GM20000 (cell line): ENCODE measurements around the gene PAM.

Source experiments
- DNase-seq: peaks from one replicate; pipeline ENCODE4 v3.0.0; 2012; ENCODE audit warnings: low spot score
- TF ChIP-seq, protein P1 (sequence below): IDR thresholded peaks from 2 replicates; pipeline ENCODE4 v1.5.1; 2012; ENCODE audit warnings: mild to moderate bottlenecking, control low read depth; ENCODE audit errors: extremely low read depth, missing control alignments

Gene PAM

DNA sequence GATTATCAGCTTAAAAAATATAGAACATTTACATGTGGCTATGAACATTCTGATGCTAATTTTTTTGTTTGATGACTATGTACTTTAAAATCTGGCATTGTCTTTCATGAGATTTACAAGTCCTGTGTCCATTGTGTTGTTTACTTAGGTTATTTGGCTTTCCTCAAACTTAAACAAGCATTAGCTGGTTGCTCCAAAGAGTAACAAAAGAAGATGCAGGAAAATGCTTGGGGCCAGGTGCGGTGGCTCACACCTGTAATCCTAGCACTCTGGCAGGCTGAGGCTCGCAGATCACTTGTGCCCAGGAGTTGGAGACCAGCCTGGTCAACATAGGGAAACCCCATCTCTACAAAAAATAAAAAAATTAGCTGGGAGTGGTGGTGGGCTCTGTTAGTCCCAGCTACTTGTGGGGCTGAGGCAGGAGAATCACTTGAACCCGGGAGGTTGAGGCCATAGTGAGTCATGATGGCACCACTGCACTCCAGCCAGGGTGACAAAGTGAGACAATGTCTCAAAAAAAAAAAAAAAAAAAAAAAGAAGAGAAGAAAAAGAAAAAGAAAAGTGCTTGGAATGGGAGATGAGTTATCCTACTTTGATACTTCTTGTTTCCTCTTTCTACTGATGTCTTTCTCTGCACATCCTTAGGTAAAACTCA, 39.7 kb downstream of the PAM start:
- no peak for DNase-seq
- TF ChIP-seq, protein P1, sequence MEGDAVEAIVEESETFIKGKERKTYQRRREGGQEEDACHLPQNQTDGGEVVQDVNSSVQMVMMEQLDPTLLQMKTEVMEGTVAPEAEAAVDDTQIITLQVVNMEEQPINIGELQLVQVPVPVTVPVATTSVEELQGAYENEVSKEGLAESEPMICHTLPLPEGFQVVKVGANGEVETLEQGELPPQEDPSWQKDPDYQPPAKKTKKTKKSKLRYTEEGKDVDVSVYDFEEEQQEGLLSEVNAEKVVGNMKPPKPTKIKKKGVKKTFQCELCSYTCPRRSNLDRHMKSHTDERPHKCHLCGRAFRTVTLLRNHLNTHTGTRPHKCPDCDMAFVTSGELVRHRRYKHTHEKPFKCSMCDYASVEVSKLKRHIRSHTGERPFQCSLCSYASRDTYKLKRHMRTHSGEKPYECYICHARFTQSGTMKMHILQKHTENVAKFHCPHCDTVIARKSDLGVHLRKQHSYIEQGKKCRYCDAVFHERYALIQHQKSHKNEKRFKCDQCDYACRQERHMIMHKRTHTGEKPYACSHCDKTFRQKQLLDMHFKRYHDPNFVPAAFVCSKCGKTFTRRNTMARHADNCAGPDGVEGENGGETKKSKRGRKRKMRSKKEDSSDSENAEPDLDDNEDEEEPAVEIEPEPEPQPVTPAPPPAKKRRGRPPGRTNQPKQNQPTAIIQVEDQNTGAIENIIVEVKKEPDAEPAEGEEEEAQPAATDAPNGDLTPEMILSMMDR, result no peak

DNA sequence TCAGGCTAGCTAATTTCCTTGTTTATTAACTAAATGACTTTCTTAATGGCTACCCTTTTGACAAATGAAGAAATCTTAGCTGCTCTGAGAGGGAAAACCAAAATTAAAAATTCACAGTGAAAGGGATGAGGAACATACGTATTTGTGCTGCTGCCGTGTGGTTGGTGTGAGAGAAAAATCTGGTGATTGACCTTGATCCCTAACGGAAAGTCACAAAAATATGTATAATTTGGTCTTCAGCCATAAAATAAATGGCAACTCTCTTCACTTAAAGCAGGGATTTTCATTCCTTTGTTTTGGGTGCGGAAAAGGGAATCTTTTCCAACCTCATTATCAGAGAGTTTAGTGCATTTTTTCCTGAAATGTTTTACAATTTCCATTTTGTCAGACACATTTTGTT, 40.4 kb downstream of the PAM start:
- TF ChIP-seq, protein P1, result no peak

DNA sequence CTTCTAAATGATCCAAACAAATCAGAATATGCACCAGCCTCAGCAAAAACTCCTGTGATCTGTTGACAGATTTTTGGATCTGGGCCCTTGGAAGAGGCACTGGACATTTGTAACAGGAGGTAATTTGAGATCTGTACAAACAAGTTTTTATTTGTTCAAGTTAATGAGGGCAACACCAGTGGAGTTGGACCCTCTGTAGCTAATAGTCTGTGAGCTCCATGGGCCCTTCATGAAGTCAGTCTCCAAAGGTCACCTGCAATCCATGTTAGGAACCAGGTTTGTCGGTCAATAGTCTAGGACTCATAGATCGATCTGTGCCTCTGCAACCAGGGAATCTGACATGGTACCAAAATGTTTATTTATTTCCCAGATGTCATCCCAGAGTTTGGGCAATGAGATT, 40.9 kb downstream of the PAM start:
- DNase-seq, result no peak
- TF ChIP-seq, protein P1, result no peak

More for the DNA sequence above, 40.4 kb downstream of the PAM start:
- no peak for DNase-seq

DNA sequence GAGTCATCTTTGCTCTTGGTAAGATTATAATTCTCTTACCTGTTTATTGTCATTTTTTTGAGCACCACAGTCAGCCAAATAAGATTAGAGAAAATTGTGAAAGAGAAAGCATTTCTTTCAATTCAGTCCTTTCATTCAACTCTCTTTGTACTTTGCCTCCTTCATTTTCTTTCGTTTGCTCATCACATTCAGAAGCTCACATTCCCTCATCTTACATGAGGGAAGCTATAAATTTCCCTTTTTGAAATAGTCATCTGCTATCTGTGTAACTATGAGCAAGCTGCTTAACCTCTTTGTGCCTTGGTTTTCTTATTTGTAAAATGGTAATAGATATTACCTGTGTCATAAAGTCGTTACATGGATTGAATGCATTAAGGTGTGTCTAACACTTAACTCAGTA, 41.4 kb downstream of the PAM start:
- no peak for DNase-seq
- TF ChIP-seq, protein P1, result no peak

DNA sequence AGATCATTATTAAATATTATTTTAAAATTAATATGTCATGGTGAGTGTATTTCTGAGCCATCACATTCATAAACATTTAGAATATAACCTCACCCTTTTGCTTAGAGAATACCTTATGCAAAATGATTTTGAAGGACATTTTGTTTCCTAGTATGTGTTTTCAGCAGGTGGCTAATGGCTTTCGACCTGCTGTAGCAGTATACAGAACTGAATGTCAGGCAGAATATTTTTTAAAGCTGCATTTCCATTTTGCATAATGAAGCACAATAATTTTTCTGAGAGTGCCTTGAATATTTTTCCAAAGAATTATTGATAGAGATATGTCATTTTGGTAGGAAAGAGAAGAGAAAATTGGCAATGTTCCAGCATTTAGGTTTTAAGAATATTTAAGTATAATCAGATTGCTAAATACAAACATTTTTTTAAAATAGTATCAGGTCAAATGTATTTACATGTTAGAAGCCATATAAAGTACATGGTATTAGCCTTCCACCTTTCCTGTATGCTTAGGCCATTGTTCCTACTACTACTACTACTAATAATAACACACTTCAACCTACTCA, 42.3 kb downstream of the PAM start:
- TF ChIP-seq, protein P1, result no peak
- DNase-seq, result no peak

DNA sequence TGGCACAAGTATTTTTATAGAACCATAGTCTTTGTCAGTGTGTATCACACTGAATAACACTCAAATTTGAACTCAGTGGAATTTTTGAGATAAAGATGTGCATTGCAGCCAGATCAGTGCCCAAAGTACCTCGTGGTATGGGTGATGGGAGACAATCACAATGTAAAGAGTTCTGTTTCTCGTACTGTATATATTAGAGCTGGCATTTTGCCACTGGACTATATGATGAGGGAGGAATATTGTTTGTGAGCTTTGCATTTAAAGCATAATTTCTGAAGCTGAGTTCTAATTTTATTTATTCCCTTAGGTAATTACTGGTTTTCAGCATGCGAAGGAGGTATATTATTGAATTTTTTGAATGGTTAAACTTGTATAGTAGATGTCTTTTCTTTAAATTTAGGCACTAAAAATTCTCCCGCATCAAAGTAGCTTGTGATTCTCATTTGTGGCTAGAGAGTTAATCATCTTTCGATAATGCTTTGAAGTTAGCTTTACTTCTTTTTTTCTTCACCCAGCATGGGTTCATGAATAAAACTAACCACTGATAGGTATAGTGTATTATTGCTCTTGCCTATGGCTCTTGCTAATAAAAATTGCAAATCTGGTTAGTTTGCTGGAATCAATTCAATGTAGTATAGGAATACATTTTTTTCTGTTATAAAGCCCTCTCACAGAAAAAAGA, 43.1 kb downstream of the PAM start:
- no peak for DNase-seq
- TF ChIP-seq, protein P1, result no peak

DNA sequence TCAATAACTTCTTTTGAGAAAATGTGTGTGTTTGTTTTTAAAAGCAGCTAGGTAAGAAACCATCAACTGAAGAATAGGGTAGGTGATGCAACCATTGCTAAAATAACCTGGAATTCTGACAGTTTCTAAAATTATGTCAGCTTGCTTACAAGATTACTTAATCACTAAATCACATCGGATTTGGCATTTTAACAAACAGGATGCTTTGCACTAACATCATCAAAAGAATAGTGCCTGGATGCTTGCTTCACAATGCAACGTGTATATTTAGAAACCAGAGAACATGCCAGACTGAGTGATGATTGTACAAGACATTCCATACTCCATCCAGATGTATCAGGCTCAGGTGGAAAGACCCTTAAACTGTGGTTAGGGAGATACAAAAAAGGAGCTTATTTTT, 43.9 kb downstream of the PAM start:
- no peak for DNase-seq
- TF ChIP-seq, protein P1, result no peak
